ENCODE results near the gene PLBD1.

GRCh38 chr12:14601692-14602478 is 34.2 kb upstream of the PLBD1 start:
- TF ChIP-seq CTCF (IDR thresholded peaks at IDR 0.05; ENCODE audit: insufficient read depth, low read length, poor library complexity, severe bottlenecking) (no peak), EZH2phosphoT487 (conservative IDR thresholded peaks at IDR 0.05; ENCODE audit: low read length) (no peak)

All from SU-DHL-6 (cell line).